ENCODE measurements around the gene SNAI1. TPM values are rescaled to one million over a fixed set of nuclear protein-coding genes. Genes with fewer than 3 reads are reported as not detected.
"Not testable (repeated sequence)": the region's sequence is repeated elsewhere in the genome, so short reads cannot be mapped to it uniquely, and the experiment has no call there.

Gene SNAI1
- total RNA-seq, 1 donor from 2014 or later, result 0.36 TPM

- ATAC-seq, result peak; percentile 40
Observed at GRCh38 chr20:49964964-49965780, 17.6 kb upstream of the SNAI1 start.

GRCh38 chr20:49965781-49966305, 16.9 kb upstream of the SNAI1 start:
- peak; percentile 43 for ATAC-seq

GRCh38 chr20:49966861-49967260, 15.9 kb upstream of the SNAI1 start:
- peak; percentile 30 for ATAC-seq

GRCh38 chr20:49969234-49969633, 13.5 kb upstream of the SNAI1 start:
- ATAC-seq, result no peak

- peak; percentile 61 for ATAC-seq
Observed at GRCh38 chr20:49969946-49970345, 12.8 kb upstream of the SNAI1 start.

- no peak for ATAC-seq
Observed at GRCh38 chr20:49970498-49970897, 12.3 kb upstream of the SNAI1 start.

GRCh38 chr20:49973981-49974380, 8.8 kb upstream of the SNAI1 start:
- no peak for ATAC-seq

GRCh38 chr20:49976542-49976941, 6.2 kb upstream of the SNAI1 start:
- peak; percentile 71 for ATAC-seq

GRCh38 chr20:49977740-49978139, 5.0 kb upstream of the SNAI1 start:
- ATAC-seq, result not testable (repeated sequence)

- no peak for ATAC-seq
Observed at GRCh38 chr20:49978685-49979029, 4.1 kb upstream of the SNAI1 start.

- ATAC-seq, result peak; percentile 45
Observed at GRCh38 chr20:49979030-49979832, 3.5 kb upstream of the SNAI1 start.

- ATAC-seq, result no peak
Observed at GRCh38 chr20:49980140-49981008, 2.4 kb upstream of the SNAI1 start.

- no peak for ATAC-seq
Observed at GRCh38 chr20:49981218-49982071, 1.3 kb upstream of the SNAI1 start.

GRCh38 chr20:49982072-49982345, 771 bp upstream of the SNAI1 start:
- no peak for ATAC-seq

GRCh38 chr20:49983123-49983847, 505 bp downstream of the SNAI1 start:
- peak; percentile 1 for ATAC-seq

- no peak for ATAC-seq
Observed at GRCh38 chr20:49983848-49984408, 1.1 kb downstream of the SNAI1 start.

- no peak for ATAC-seq
Observed at GRCh38 chr20:49984426-49985153, 1.8 kb downstream of the SNAI1 start.

GRCh38 chr20:49985157-49985556, 2.4 kb downstream of the SNAI1 start:
- no peak for ATAC-seq

- ATAC-seq, result no peak
Observed at GRCh38 chr20:49985617-49986016, 2.8 kb downstream of the SNAI1 start.

GRCh38 chr20:49986049-49986448, 3.3 kb downstream of the SNAI1 start:
- ATAC-seq, result no peak

All from esophagus mucosa (tissue), 1 donor.